K562 (cell line): Measurements from ENCODE around the gene KLK14. TPM values are rescaled to one million over a fixed set of nuclear protein-coding genes. Genes with fewer than 3 reads are reported as not detected.

Source experiments
- ARNT ChIP-seq, 2 experiments: fragments of 450-650 bp; IDR thresholded peaks; 2 replicates each; pipeline ENCODE4 v1.6.1; 2016; ENCODE audit warnings: mild to moderate bottlenecking in 1 of 2
- ATF6 ChIP-seq: sonication (generic); formaldehyde crosslinking; IDR thresholded peaks from 2 replicates; pipeline ENCODE4 v1.4.0; 2020; ENCODE audit warnings: mild to moderate bottlenecking, missing genetic modification reagents
- CBX5 ChIP-seq: IDR thresholded peaks from 2 replicates; pipeline ENCODE4 v1.6.1; 2014; ENCODE audit warnings: low read depth, borderline replicate concordance
- CC2D1A ChIP-seq: fragments of 450-650 bp; IDR thresholded peaks from 2 replicates; pipeline ENCODE4 v1.6.1; 2017; ENCODE audit warnings: mild to moderate bottlenecking
- CSDE1 ChIP-seq, 2 experiments: fragments of 450-650 bp; IDR thresholded peaks; 2 replicates each; pipeline ENCODE4 v1.6.1; 2016; ENCODE audit warnings: mild to moderate bottlenecking in 1 of 2
- FOS ChIP-seq: IDR thresholded peaks from 3 replicates; pipeline ENCODE4 v1.6.1; 2011; ENCODE audit not compliant: insufficient read length; ENCODE audit errors: extremely low read depth
- FOXM1 ChIP-seq, 2 experiments: fragments of 450-650 bp in 1 of 2; sonication (generic) in 1 of 2; formaldehyde crosslinking in 1 of 2; IDR thresholded peaks; 2 replicates each; pipeline versions ENCODE4 v1.6.1 to v1.9.0; 2017 to 2022; ENCODE audit warnings: low read depth in 2 of 2, mild to moderate bottlenecking in 2 of 2, missing genetic modification reagents in 1 of 2, moderate library complexity in 1 of 2
- MED1 ChIP-seq: sonication (generic); formaldehyde crosslinking; IDR thresholded peaks from 2 replicates; pipeline ENCODE4 v1.8.1; 2023; ENCODE audit warnings: missing genetic modification reagents, borderline replicate concordance
- MTA2 ChIP-seq: fragments of 450-650 bp; IDR thresholded peaks from 2 replicates; pipeline ENCODE4 v1.6.1; 2016; ENCODE audit warnings: low read depth
- NONO ChIP-seq, 2 experiments: fragments of 200-400 bp in 1 of 2; fragments of 450-650 bp in 1 of 2; formaldehyde crosslinking in 1 of 2; IDR thresholded peaks; 2 replicates each; pipeline ENCODE4 v1.6.1; 2017; ENCODE audit warnings: low read depth in 2 of 2, mild to moderate bottlenecking in 2 of 2, moderate library complexity in 2 of 2, low read length in 1 of 2
- RBM14 ChIP-seq: fragments of 200-400 bp; formaldehyde crosslinking; IDR thresholded peaks from 2 replicates; pipeline ENCODE4 v1.6.1; 2018; ENCODE audit warnings: low read depth, mild to moderate bottlenecking, low read length, moderate library complexity, borderline replicate concordance; ENCODE audit not compliant: insufficient read depth
- STAG1 ChIP-seq: sonication (generic); formaldehyde crosslinking; IDR thresholded peaks from 2 replicates; pipeline ENCODE4 v1.5.0; 2020; ENCODE audit warnings: missing genetic modification reagents, borderline replicate concordance
- YBX1 ChIP-seq: fragments of 450-650 bp; IDR thresholded peaks from 2 replicates; pipeline ENCODE4 v1.7.1; 2016; ENCODE audit warnings: mild to moderate bottlenecking
- ZNF12 ChIP-seq: sonication (generic); formaldehyde crosslinking; IDR thresholded peaks from 2 replicates; pipeline ENCODE4 v1.4.0; 2020; ENCODE audit warnings: mild to moderate bottlenecking, missing genetic modification reagents
- ZNF347 ChIP-seq: fragments of 450-650 bp; formaldehyde crosslinking; IDR thresholded peaks from 2 replicates; pipeline ENCODE4 v1.4.0; 2020; ENCODE audit warnings: low read depth, mild to moderate bottlenecking, moderate library complexity
- ZNF644 ChIP-seq: fragments of 200-800 bp; sonication (Bioruptor generic); IDR thresholded peaks from 2 replicates; pipeline ENCODE4 v1.6.1; 2016; ENCODE audit warnings: low read depth, missing genetic modification characterization, missing compliant biosample characterization
- polyA plus RNA-seq, 8 experiments: library from polyadenylated mRNA; depleted of rRNA in 4 of 8; stranded (reverse) in 5 of 8; unstranded in 3 of 8; fragments of >200 nt; fragmentation: Nextera tagmentation in 2 of 8; fragmentation: Illumina TruSeq in 1 of 8; extraction: Ambion mirVana in 2 of 8; extraction: Trizol in 1 of 8; gene quantifications; 2 replicates each; pipeline versions ENCODE4 v1.2.1 to v1.2.3, GENCODE V29; 2011 to 2014; ENCODE audit warnings: inconsistent platforms in 1 of 8, missing spikeins in 1 of 8
- total RNA-seq, 7 experiments: library from RNA; depleted of rRNA in 6 of 7; stranded (reverse); fragments of >200 nt in 6 of 7; fragmentation: Illumina TruSeq in 2 of 7; extraction: Trizol in 2 of 7; gene quantifications; 2 replicates each; pipeline versions ENCODE4 v1.2.1 to v1.2.3, GENCODE V29; 2011 to 2021; ENCODE audit warnings: low replicate concordance in 1 of 7
- TF ChIP-seq, protein P1 (sequence below): fragments of 450-650 bp; IDR thresholded peaks from 2 replicates; pipeline ENCODE4 v1.6.1; 2016

Gene KLK14
- total and polyA plus RNA-seq, 9 of the 15 experiments (the other 6 are each of a cell fraction or from before 2014, with no cell fraction given): not detected

- TF ChIP-seq FOXM1 (IDR thresholded peaks at IDR 0.05; ENCODE audit: low read depth): no peak
- TF ChIP-seq FOXM1 (CRISPR knock-in tag; IDR thresholded peaks at IDR 0.05; ENCODE audit: low read depth): 0 out of 2 replicates have a peak, but pooled peaks have one; percentile 71
- no peak for TF ChIP-seq CSDE1 (IDR thresholded peaks at IDR 0.05)
- no peak for TF ChIP-seq STAG1 (CRISPR knock-in tag)
- TF ChIP-seq MED1 (CRISPR knock-in tag): no peak
- no peak for TF ChIP-seq ZNF644
- peak; percentile 98 for TF ChIP-seq CC2D1A
- TF ChIP-seq RBM14: no peak
- TF ChIP-seq ATF6 (CRISPR knock-in tag): 0 out of 2 replicates have a peak, but pooled peaks have one; percentile 59
- TF ChIP-seq CBX5: no peak
- no peak for TF ChIP-seq ZNF347 (CRISPR knock-in tag)
- no peak for TF ChIP-seq FOS
- TF ChIP-seq ARNT (IDR thresholded peaks at IDR 0.05): no peak
- TF ChIP-seq ZNF12 (CRISPR knock-in tag): peak; percentile 81
- no peak for TF ChIP-seq YBX1
- TF ChIP-seq, protein P1, sequence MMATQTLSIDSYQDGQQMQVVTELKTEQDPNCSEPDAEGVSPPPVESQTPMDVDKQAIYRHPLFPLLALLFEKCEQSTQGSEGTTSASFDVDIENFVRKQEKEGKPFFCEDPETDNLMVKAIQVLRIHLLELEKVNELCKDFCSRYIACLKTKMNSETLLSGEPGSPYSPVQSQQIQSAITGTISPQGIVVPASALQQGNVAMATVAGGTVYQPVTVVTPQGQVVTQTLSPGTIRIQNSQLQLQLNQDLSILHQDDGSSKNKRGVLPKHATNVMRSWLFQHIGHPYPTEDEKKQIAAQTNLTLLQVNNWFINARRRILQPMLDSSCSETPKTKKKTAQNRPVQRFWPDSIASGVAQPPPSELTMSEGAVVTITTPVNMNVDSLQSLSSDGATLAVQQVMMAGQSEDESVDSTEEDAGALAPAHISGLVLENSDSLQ: peak; percentile 91
- 0 out of 4 replicates have a peak, but pooled peaks of 1 of the 2 experiments have one; percentile 13 for TF ChIP-seq NONO (IDR thresholded peaks at IDR 0.05; ENCODE audit: low read depth in 2 of 2, low read length in 1 of 2)
- TF ChIP-seq MTA2: no peak
These were observed 24.8 kb upstream of the KLK14 start (continued) for GRCh38 chr19:51107406-51108065.
